Measurements from ENCODE around the gene DHX29. TPM values are rescaled to one million over a fixed set of nuclear protein-coding genes. Genes with fewer than 3 reads are reported as not detected.

The DHX29 gene
- total and polyA plus RNA-seq, 4 donors = 8.6 to 43.8 (median 21.5) TPM

GRCh38 chr5:55250064-55250463 is 57.4 kb downstream of the DHX29 start:
- peaks cover 0 to 11% (median 6%) of the 10 kb centered on the region in 4 donors for H3K36me3 ChIP-seq (ENCODE audit: control insufficient read depth in 4 of 4, insufficient read depth in 3 of 4, low read depth in 1 of 4, low read length in 3 of 4)
- H3K4me3 ChIP-seq (ENCODE audit: low read depth in 1 of 3, low read length in 3 of 3) = no peak overlapping the region
- WGBS = 57% methylated on average over 1 of the region's 1 CpG
- TF ChIP-seq EGR1 (IDR thresholded peaks at IDR 0.05; ENCODE audit: low read depth in 2 of 2) (no peak), RXRA (IDR thresholded peaks at IDR 0.05) (no peak), FOXA1 (IDR thresholded peaks at IDR 0.05) (no peak), FOXA2 (IDR thresholded peaks at IDR 0.05) (no peak), YY1 (IDR thresholded peaks at IDR 0.05) (no peak), HNF4G (IDR thresholded peaks at IDR 0.05) (no peak), RAD21 (IDR thresholded peaks at IDR 0.05) (no peak), SP1 (IDR thresholded peaks at IDR 0.05) (no peak), GABPA (IDR thresholded peaks at IDR 0.05 in 1 of 2, conservative IDR thresholded peaks at IDR 0.05 in 1 of 2) (no peak), NR2F2 (IDR thresholded peaks at IDR 0.05) (no peak), TAF1 (conservative IDR thresholded peaks at IDR 0.05) (no peak)
- TF ChIP-seq, protein P1, sequence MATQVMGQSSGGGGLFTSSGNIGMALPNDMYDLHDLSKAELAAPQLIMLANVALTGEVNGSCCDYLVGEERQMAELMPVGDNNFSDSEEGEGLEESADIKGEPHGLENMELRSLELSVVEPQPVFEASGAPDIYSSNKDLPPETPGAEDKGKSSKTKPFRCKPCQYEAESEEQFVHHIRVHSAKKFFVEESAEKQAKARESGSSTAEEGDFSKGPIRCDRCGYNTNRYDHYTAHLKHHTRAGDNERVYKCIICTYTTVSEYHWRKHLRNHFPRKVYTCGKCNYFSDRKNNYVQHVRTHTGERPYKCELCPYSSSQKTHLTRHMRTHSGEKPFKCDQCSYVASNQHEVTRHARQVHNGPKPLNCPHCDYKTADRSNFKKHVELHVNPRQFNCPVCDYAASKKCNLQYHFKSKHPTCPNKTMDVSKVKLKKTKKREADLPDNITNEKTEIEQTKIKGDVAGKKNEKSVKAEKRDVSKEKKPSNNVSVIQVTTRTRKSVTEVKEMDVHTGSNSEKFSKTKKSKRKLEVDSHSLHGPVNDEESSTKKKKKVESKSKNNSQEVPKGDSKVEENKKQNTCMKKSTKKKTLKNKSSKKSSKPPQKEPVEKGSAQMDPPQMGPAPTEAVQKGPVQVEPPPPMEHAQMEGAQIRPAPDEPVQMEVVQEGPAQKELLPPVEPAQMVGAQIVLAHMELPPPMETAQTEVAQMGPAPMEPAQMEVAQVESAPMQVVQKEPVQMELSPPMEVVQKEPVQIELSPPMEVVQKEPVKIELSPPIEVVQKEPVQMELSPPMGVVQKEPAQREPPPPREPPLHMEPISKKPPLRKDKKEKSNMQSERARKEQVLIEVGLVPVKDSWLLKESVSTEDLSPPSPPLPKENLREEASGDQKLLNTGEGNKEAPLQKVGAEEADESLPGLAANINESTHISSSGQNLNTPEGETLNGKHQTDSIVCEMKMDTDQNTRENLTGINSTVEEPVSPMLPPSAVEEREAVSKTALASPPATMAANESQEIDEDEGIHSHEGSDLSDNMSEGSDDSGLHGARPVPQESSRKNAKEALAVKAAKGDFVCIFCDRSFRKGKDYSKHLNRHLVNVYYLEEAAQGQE (IDR thresholded peaks at IDR 0.05) = no peak
- TF ChIP-seq, protein P2, sequence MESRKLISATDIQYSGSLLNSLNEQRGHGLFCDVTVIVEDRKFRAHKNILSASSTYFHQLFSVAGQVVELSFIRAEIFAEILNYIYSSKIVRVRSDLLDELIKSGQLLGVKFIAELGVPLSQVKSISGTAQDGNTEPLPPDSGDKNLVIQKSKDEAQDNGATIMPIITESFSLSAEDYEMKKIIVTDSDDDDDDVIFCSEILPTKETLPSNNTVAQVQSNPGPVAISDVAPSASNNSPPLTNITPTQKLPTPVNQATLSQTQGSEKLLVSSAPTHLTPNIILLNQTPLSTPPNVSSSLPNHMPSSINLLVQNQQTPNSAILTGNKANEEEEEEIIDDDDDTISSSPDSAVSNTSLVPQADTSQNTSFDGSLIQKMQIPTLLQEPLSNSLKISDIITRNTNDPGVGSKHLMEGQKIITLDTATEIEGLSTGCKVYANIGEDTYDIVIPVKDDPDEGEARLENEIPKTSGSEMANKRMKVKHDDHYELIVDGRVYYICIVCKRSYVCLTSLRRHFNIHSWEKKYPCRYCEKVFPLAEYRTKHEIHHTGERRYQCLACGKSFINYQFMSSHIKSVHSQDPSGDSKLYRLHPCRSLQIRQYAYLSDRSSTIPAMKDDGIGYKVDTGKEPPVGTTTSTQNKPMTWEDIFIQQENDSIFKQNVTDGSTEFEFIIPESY (IDR thresholded peaks at IDR 0.05) = no peak
- TF ChIP-seq, protein P3, sequence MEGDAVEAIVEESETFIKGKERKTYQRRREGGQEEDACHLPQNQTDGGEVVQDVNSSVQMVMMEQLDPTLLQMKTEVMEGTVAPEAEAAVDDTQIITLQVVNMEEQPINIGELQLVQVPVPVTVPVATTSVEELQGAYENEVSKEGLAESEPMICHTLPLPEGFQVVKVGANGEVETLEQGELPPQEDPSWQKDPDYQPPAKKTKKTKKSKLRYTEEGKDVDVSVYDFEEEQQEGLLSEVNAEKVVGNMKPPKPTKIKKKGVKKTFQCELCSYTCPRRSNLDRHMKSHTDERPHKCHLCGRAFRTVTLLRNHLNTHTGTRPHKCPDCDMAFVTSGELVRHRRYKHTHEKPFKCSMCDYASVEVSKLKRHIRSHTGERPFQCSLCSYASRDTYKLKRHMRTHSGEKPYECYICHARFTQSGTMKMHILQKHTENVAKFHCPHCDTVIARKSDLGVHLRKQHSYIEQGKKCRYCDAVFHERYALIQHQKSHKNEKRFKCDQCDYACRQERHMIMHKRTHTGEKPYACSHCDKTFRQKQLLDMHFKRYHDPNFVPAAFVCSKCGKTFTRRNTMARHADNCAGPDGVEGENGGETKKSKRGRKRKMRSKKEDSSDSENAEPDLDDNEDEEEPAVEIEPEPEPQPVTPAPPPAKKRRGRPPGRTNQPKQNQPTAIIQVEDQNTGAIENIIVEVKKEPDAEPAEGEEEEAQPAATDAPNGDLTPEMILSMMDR (IDR thresholded peaks at IDR 0.05; ENCODE audit: low read depth, low read length, missing input control) = no peak
- TF ChIP-seq, protein P4, sequence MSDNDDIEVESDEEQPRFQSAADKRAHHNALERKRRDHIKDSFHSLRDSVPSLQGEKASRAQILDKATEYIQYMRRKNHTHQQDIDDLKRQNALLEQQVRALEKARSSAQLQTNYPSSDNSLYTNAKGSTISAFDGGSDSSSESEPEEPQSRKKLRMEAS (IDR thresholded peaks at IDR 0.05) = no peak
- DNase-seq (ENCODE audit: low spot score) = no peak
- H3K27ac ChIP-seq (ENCODE audit: low read depth in 1 of 2, low read length in 2 of 2) = no peak overlapping the region
- H3K27me3 ChIP-seq (ENCODE audit: control insufficient read depth in 4 of 4, insufficient read depth in 4 of 4, low read length in 3 of 4) = no peaks in the 10 kb centered on the region
- no peak overlapping the region for H3K9ac ChIP-seq (ENCODE audit: low read depth in 1 of 2, low read length in 2 of 2)
- no peaks in the 10 kb centered on the region for H3K4me1 ChIP-seq (ENCODE audit: control insufficient read depth in 4 of 4, insufficient read depth in 4 of 4, low read length in 3 of 4)
- peaks cover 0 to 11% (median 3%) of the 10 kb centered on the region in 4 donors for H3K9me3 ChIP-seq (ENCODE audit: control insufficient read depth in 4 of 4, low read length in 3 of 4)

DNA sequence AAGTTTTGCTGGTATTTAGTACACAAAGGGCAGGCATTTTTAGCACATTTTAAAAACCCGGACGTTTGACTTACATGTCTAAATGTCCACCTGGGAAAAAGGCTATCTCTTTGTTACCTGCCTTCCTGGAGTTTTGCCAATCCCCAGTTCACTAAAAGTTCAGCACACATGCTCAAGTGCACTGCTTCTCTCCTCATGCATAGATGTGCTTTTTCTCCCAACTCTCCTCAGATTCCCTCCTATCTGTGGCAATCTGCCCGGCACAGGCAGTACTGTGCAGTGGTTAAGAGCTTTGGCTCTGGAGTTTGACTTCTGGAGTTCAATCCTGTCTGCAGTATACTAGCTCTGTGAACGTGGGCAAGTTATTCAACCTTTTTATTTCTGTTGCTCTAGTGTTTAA is 65.7 kb downstream of the DHX29 start:
- H3K9me3 ChIP-seq (ENCODE audit: control insufficient read depth in 4 of 4, low read length in 3 of 4) = no peaks in the 10 kb centered on the region
- 60% methylated on average over 4 of the region's 4 CpGs for WGBS
- no peaks in the 10 kb centered on the region for H3K36me3 ChIP-seq (ENCODE audit: control insufficient read depth in 4 of 4, insufficient read depth in 3 of 4, low read depth in 1 of 4, low read length in 3 of 4)
- no peak for DNase-seq (ENCODE audit: low spot score)
- H3K4me3 ChIP-seq (ENCODE audit: low read depth in 1 of 3, low read length in 3 of 3) = no peak overlapping the region
- no peaks in the 10 kb centered on the region for H3K4me1 ChIP-seq (ENCODE audit: control insufficient read depth in 4 of 4, insufficient read depth in 4 of 4, low read length in 3 of 4)
- no peak overlapping the region for H3K9ac ChIP-seq (ENCODE audit: low read depth in 1 of 2, low read length in 2 of 2)
- peaks cover 0 to 5% (median 1%) of the 10 kb centered on the region in 4 donors for H3K27me3 ChIP-seq (ENCODE audit: control insufficient read depth in 4 of 4, insufficient read depth in 4 of 4, low read length in 3 of 4)
- H3K27ac ChIP-seq (ENCODE audit: low read depth in 1 of 2, low read length in 2 of 2) = no peak overlapping the region
- TF ChIP-seq, protein P2 (IDR thresholded peaks at IDR 0.05) = no peak
- TF ChIP-seq, protein P3 (IDR thresholded peaks at IDR 0.05; ENCODE audit: low read depth, low read length, missing input control) = no peak
- no peak for TF ChIP-seq EGR1 (IDR thresholded peaks at IDR 0.05; ENCODE audit: low read depth in 2 of 2)
- TF ChIP-seq TAF1 (conservative IDR thresholded peaks at IDR 0.05) = no peak
- no peak for TF ChIP-seq RAD21 (IDR thresholded peaks at IDR 0.05)
- no peak for TF ChIP-seq NR2F2 (IDR thresholded peaks at IDR 0.05)
- no peak for TF ChIP-seq HNF4G (IDR thresholded peaks at IDR 0.05)
- TF ChIP-seq FOXA2 (IDR thresholded peaks at IDR 0.05) = no peak
- no peak for TF ChIP-seq SP1 (IDR thresholded peaks at IDR 0.05)
- TF ChIP-seq, protein P1 (IDR thresholded peaks at IDR 0.05) = no peak
- no peak for TF ChIP-seq YY1 (IDR thresholded peaks at IDR 0.05)

Data from liver (tissue), 9 donors.